H9 (cell line): ENCODE results near the gene MRPS26. TPM values are rescaled to one million over a fixed set of nuclear protein-coding genes. Genes with fewer than 3 reads are reported as not detected.

Experiments used
- DNase-seq: peaks from one replicate; pipeline ENCODE4 v3.0.0-alpha.2; 2017
- H2AFZ ChIP-seq: one replicate; pipeline ENCODE4 v1.6.1; 2013; ENCODE audit warnings: mild to moderate bottlenecking, low read length, control low read depth, moderate library complexity
- H2AK5ac ChIP-seq: 2 replicates; pipeline ENCODE4 v1.6.1; 2013; ENCODE audit warnings: low read length, control low read depth, mixed read lengths; ENCODE audit not compliant: insufficient read length
- H2BK120ac ChIP-seq: one replicate; pipeline ENCODE4 v1.6.1; 2013; ENCODE audit warnings: low read depth, mild to moderate bottlenecking, low read length, control low read depth, inconsistent platforms; ENCODE audit not compliant: poor library complexity, severe bottlenecking
- H2BK12ac ChIP-seq: 2 replicates; pipeline ENCODE4 v1.6.1; 2013; ENCODE audit warnings: low read length, control low read depth, mixed read lengths, low read depth; ENCODE audit not compliant: insufficient read length
- H2BK15ac ChIP-seq: 2 replicates; pipeline ENCODE4 v1.6.1; 2013; ENCODE audit warnings: low read depth, low read length, control low read depth
- H2BK20ac ChIP-seq: one replicate; pipeline ENCODE4 v1.6.1; 2013; ENCODE audit warnings: low read depth, mild to moderate bottlenecking, low read length, control low read depth, inconsistent platforms; ENCODE audit not compliant: poor library complexity, severe bottlenecking
- H2BK5ac ChIP-seq: 2 replicates; pipeline ENCODE4 v1.6.1; 2013; ENCODE audit warnings: low read length, control low read depth, mixed read lengths; ENCODE audit not compliant: insufficient read length
- H3K14ac ChIP-seq: 2 replicates; pipeline ENCODE4 v1.6.1; 2013; ENCODE audit warnings: low read length, control low read depth; ENCODE audit not compliant: insufficient read depth
- H3K18ac ChIP-seq: 2 replicates; pipeline ENCODE4 v1.6.1; 2013; ENCODE audit warnings: low read depth, mild to moderate bottlenecking, mixed read lengths, low read length, control low read depth; ENCODE audit not compliant: insufficient read length
- H3K23ac ChIP-seq: 2 replicates; pipeline ENCODE4 v1.6.1; 2013; ENCODE audit warnings: low read length, control low read depth, mixed read lengths, low read depth; ENCODE audit not compliant: insufficient read length
- H3K23me2 ChIP-seq: 2 replicates; pipeline ENCODE4 v1.6.1; 2013; ENCODE audit warnings: low read depth, mild to moderate bottlenecking, mixed read lengths, low read length, control low read depth; ENCODE audit not compliant: insufficient read length, poor library complexity, severe bottlenecking
- H3K27ac ChIP-seq: 2 replicates; pipeline ENCODE4 v1.5.1; 2013; ENCODE audit warnings: low read length, control low read depth, mixed read lengths, low read depth; ENCODE audit not compliant: insufficient read length
- H3K27me3 ChIP-seq: 2 replicates; pipeline ENCODE4 v1.6.1; 2013; ENCODE audit warnings: low read length, control low read depth, inconsistent platforms; ENCODE audit not compliant: insufficient read depth
- H3K4ac ChIP-seq: 2 replicates; pipeline ENCODE4 v1.6.1; 2013; ENCODE audit warnings: low read depth, mild to moderate bottlenecking, control low read depth, inconsistent platforms, low read length, moderate library complexity
- H3K4me1 ChIP-seq: 2 replicates; pipeline ENCODE4 v1.6.1; 2013; ENCODE audit warnings: low read length, control low read depth, inconsistent platforms; ENCODE audit not compliant: insufficient read depth
- H3K4me2 ChIP-seq: 2 replicates; pipeline ENCODE4 v1.6.1; 2013; ENCODE audit warnings: low read length, control low read depth, mixed read lengths; ENCODE audit not compliant: insufficient read length, insufficient read depth
- H3K56ac ChIP-seq: 2 replicates; pipeline ENCODE4 v1.6.1; 2013; ENCODE audit warnings: low read depth, mild to moderate bottlenecking, mixed read lengths, low read length, control low read depth; ENCODE audit not compliant: insufficient read length
- H3K79me1 ChIP-seq: 2 replicates; pipeline ENCODE4 v1.6.1; 2013; ENCODE audit warnings: low read depth, mild to moderate bottlenecking, moderate library complexity, low read length, control low read depth, inconsistent platforms; ENCODE audit not compliant: insufficient read depth, poor library complexity, severe bottlenecking
- H3K79me2 ChIP-seq: 2 replicates; pipeline ENCODE4 v1.6.1; 2013; ENCODE audit warnings: low read length, control low read depth, inconsistent platforms; ENCODE audit not compliant: insufficient read depth
- H3K9ac ChIP-seq: 2 replicates; pipeline ENCODE4 v1.6.1; 2013; ENCODE audit warnings: low read length, control low read depth, mixed read lengths; ENCODE audit not compliant: insufficient read length; ENCODE audit errors: extremely low read depth
- H3K9me3 ChIP-seq: one replicate; pipeline ENCODE4 v1.6.1; 2013; ENCODE audit warnings: low read depth, low read length, inconsistent platforms; ENCODE audit not compliant: control insufficient read depth
- H3T11ph ChIP-seq: one replicate; pipeline ENCODE4 v1.6.1; 2013; ENCODE audit warnings: mild to moderate bottlenecking, low read length, control low read depth, inconsistent platforms
- H4K20me1 ChIP-seq: one replicate; pipeline ENCODE4 v1.6.1; 2013; ENCODE audit not compliant: control insufficient read depth, insufficient read length, insufficient read depth
- H4K5ac ChIP-seq: 2 replicates; pipeline ENCODE4 v1.6.1; 2013; ENCODE audit warnings: low read depth, mild to moderate bottlenecking, mixed read lengths, low read length, control low read depth; ENCODE audit not compliant: insufficient read length
- H4K8ac ChIP-seq: replicated peaks from 2 replicates; pipeline ENCODE4 v1.6.1; 2013; ENCODE audit warnings: low read length, control low read depth, mixed read lengths, low read depth; ENCODE audit not compliant: insufficient read length
- H4K91ac ChIP-seq: 2 replicates; pipeline ENCODE4 v1.6.1; 2013; ENCODE audit warnings: low read depth, mild to moderate bottlenecking, moderate library complexity, mixed read lengths, low read length, control low read depth; ENCODE audit not compliant: insufficient read length
- H3K27ac Mint-ChIP-seq, 3 experiments: 2 replicates in 2 of 3; 3 replicates in 1 of 3; pipeline ENCODE4 v1.8.0; 2020 to 2021; ENCODE audit warnings: mixed read lengths in 3 of 3, mild to moderate bottlenecking in 1 of 3, moderate library complexity in 1 of 3
- H3K27me3 Mint-ChIP-seq: 2 replicates; pipeline ENCODE4 v1.8.0; 2021; ENCODE audit warnings: low read depth, mild to moderate bottlenecking, moderate library complexity, mixed read lengths
- H3K36me3 Mint-ChIP-seq, 3 experiments: 2 replicates in 2 of 3; 3 replicates in 1 of 3; pipeline ENCODE4 v1.8.0; 2020 to 2021; ENCODE audit warnings: low read depth in 3 of 3, mixed read lengths in 3 of 3; ENCODE audit not compliant: insufficient read depth in 1 of 3
- H3K4me1 Mint-ChIP-seq, 2 experiments: 2 replicates each; pipeline ENCODE4 v1.8.0; 2020; ENCODE audit warnings: mixed read lengths in 2 of 2
- H3K4me3 Mint-ChIP-seq, 2 experiments: 2 replicates in 1 of 2; 3 replicates in 1 of 2; pipeline ENCODE4 v1.8.0; 2020 to 2021; ENCODE audit warnings: mild to moderate bottlenecking in 2 of 2, mixed read lengths in 2 of 2, moderate library complexity in 1 of 2
- H3K9me3 Mint-ChIP-seq, 2 experiments: 2 replicates in 1 of 2; 3 replicates in 1 of 2; pipeline ENCODE4 v1.8.0; 2020; ENCODE audit warnings: mild to moderate bottlenecking in 2 of 2, mixed read lengths in 2 of 2, moderate library complexity in 1 of 2
- CTCF ChIP-seq: fragments of 200-600 bp; sonication (generic); conservative IDR thresholded peaks from 3 replicates; pipeline ENCODE4 v1.8.0; 2021; ENCODE audit warnings: antibody characterized with exemption, mild to moderate bottlenecking
- WGBS: extraction: QIAGEN DNeasy Blood & Tissue Kit; methylation state at CpG from one replicate; pipeline ENCODE4 v1.1.7; 2013; ENCODE audit warnings: missing lambda C conversion rate, low lambda C conversion rate, mixed read lengths; ENCODE audit not compliant: insufficient read length; ENCODE audit errors: extremely low coverage; 5-methylcytosine and 5-hydroxymethylcytosine counted together
- total RNA-seq: library from RNA; stranded (reverse); gene quantifications from 2 replicates; pipeline ENCODE4 v1.2.1, GENCODE V29; 2021

Gene MRPS26
- total RNA-seq, 1 experiment from 2014 or later: 97.6 TPM

GRCh38 chr20:3011752-3012151, 34.1 kb upstream of the MRPS26 start:
- H2BK120ac ChIP-seq: no peak overlapping the region
- no peak overlapping the region for H2BK12ac ChIP-seq
- no CpG with 5 or more reads among the region's 3 CpGs for WGBS
- no peak overlapping the region for H3K14ac ChIP-seq
- H3K23me2 ChIP-seq: no peaks in the 10 kb centered on the region
- no peaks in the 10 kb centered on the region for H3K27me3 Mint-ChIP-seq
- no peaks in the 10 kb centered on the region for H3K4me1 Mint-ChIP-seq
- TF ChIP-seq CTCF: no peak
- no peak overlapping the region for H3K4me2 ChIP-seq
- no peak overlapping the region for H2AFZ ChIP-seq
- H4K8ac ChIP-seq: no peak overlapping the region
- H4K20me1 ChIP-seq: no peaks in the 10 kb centered on the region
- H2BK5ac ChIP-seq: no peak overlapping the region
- no peak overlapping the region for H4K91ac ChIP-seq
- H3K9ac ChIP-seq: no peak overlapping the region
- no peaks in the 10 kb centered on the region for H3K4me1 ChIP-seq
- H3K9me3 Mint-ChIP-seq: no peaks in the 10 kb centered on the region
- H3K9me3 ChIP-seq: no peaks in the 10 kb centered on the region
- H3K23ac ChIP-seq: no peak overlapping the region
- H3K4me3 Mint-ChIP-seq: no peak overlapping the region
- no peak overlapping the region for H2BK20ac ChIP-seq
- no peak overlapping the region for H2BK15ac ChIP-seq
- H2AK5ac ChIP-seq: no peak overlapping the region
- H3T11ph ChIP-seq: no peak overlapping the region
- H3K27ac Mint-ChIP-seq: no peak overlapping the region
- H4K5ac ChIP-seq: no peak overlapping the region
- no peak overlapping the region for H3K18ac ChIP-seq
- H3K4ac ChIP-seq: no peak overlapping the region
- H3K36me3 Mint-ChIP-seq: peaks cover 26 to 59% (median 41%) of the 10 kb centered on the region in 3 experiments
- H3K79me1 ChIP-seq: no peaks in the 10 kb centered on the region
- H3K56ac ChIP-seq: no peak overlapping the region
- no peaks in the 10 kb centered on the region for H3K27me3 ChIP-seq
- no peak for DNase-seq
- H3K27ac ChIP-seq: no peak overlapping the region
- no peaks in the 10 kb centered on the region for H3K79me2 ChIP-seq
